Nephron progenitor cell (in vitro differentiated cells): Measurements from ENCODE around the gene NKX2-4.
"Not testable (repeated sequence)": the region's sequence is repeated elsewhere in the genome, so short reads cannot be mapped to it uniquely, and the experiment has no call there.

Source experiments
- DNase-seq: peaks from one replicate; pipeline ENCODE4 v3.0.0; 2021
- H3K27ac Mint-ChIP-seq: 2 replicates; pipeline ENCODE4 v1.8.0; 2021; ENCODE audit warnings: mild to moderate bottlenecking, moderate library complexity, mixed read lengths
- H3K27me3 Mint-ChIP-seq: 2 replicates; pipeline ENCODE4 v1.8.0; 2021; ENCODE audit warnings: mild to moderate bottlenecking, low read depth, mixed read lengths; ENCODE audit not compliant: poor library complexity
- H3K36me3 Mint-ChIP-seq: 2 replicates; pipeline ENCODE4 v1.8.0; 2021; ENCODE audit warnings: low read depth, mixed read lengths
- H3K4me1 Mint-ChIP-seq: 2 replicates; pipeline ENCODE4 v1.8.0; 2021; ENCODE audit warnings: mixed read lengths
- H3K4me3 Mint-ChIP-seq: 2 replicates; pipeline ENCODE4 v1.8.0; 2021; ENCODE audit warnings: mild to moderate bottlenecking, moderate library complexity, mixed read lengths
- H3K9me3 Mint-ChIP-seq: 2 replicates; pipeline ENCODE4 v1.8.0; 2021; ENCODE audit warnings: mild to moderate bottlenecking, moderate library complexity, mixed read lengths
- TF ChIP-seq, protein P1 (sequence below): fragments of 200-600 bp; sonication (generic); IDR thresholded peaks from 2 replicates; pipeline ENCODE4 v1.5.0; 2021; ENCODE audit warnings: antibody characterized with exemption

The NKX2-4 gene

GRCh38 chr20:21373436-21373835 is 23.9 kb downstream of the NKX2-4 start:
- H3K27me3 Mint-ChIP-seq = no peaks in the 10 kb centered on the region
- DNase-seq = no peak
- peaks cover 14% of the 10 kb centered on the region for H3K4me1 Mint-ChIP-seq
- TF ChIP-seq, protein P1, sequence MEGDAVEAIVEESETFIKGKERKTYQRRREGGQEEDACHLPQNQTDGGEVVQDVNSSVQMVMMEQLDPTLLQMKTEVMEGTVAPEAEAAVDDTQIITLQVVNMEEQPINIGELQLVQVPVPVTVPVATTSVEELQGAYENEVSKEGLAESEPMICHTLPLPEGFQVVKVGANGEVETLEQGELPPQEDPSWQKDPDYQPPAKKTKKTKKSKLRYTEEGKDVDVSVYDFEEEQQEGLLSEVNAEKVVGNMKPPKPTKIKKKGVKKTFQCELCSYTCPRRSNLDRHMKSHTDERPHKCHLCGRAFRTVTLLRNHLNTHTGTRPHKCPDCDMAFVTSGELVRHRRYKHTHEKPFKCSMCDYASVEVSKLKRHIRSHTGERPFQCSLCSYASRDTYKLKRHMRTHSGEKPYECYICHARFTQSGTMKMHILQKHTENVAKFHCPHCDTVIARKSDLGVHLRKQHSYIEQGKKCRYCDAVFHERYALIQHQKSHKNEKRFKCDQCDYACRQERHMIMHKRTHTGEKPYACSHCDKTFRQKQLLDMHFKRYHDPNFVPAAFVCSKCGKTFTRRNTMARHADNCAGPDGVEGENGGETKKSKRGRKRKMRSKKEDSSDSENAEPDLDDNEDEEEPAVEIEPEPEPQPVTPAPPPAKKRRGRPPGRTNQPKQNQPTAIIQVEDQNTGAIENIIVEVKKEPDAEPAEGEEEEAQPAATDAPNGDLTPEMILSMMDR = no peak
- no peak overlapping the region for H3K4me3 Mint-ChIP-seq
- H3K9me3 Mint-ChIP-seq = no peaks in the 10 kb centered on the region
- H3K27ac Mint-ChIP-seq = no peak overlapping the region
- peaks cover 70% of the 10 kb centered on the region for H3K36me3 Mint-ChIP-seq

DNA sequence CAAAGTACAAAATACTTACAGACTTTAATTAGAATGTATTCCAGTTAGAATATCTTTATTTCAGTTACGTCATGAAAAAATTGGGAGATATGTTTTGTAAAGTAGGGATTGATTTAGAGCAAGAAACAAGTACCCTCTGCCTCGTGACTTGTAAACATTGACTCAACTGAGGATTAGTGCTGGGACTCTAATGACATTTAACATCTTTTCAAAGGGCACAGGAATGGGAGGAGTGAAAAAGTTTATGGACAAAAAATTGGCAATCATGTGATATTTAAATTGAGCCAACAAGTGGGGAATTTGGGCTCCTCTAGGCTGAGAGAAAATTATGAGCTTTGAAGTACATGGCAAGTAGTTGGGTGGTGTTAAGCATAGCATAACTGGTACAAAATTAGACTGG is 25.3 kb downstream of the NKX2-4 start:
- Mint-ChIP-seq H3K27me3 (no peaks in the 10 kb centered on the region), H3K36me3 (peaks cover 70% of the 10 kb centered on the region), H3K9me3 (no peaks in the 10 kb centered on the region), H3K27ac (no peak overlapping the region), H3K4me3 (no peak overlapping the region), H3K4me1 (peaks cover 5% of the 10 kb centered on the region)
- TF ChIP-seq, protein P1 = no peak
- no peak for DNase-seq

GRCh38 chr20:21371193-21371592 is 26.1 kb downstream of the NKX2-4 start:
- TF ChIP-seq, protein P1 = no peak
- H3K27me3 Mint-ChIP-seq = no peaks in the 10 kb centered on the region
- peaks cover 5% of the 10 kb centered on the region for H3K4me1 Mint-ChIP-seq
- H3K9me3 Mint-ChIP-seq = no peaks in the 10 kb centered on the region
- H3K27ac Mint-ChIP-seq = no peak overlapping the region
- DNase-seq = no peak
- H3K36me3 Mint-ChIP-seq = peaks cover 71% of the 10 kb centered on the region
- no peak overlapping the region for H3K4me3 Mint-ChIP-seq

- H3K9me3 Mint-ChIP-seq = no peaks in the 10 kb centered on the region
- TF ChIP-seq, protein P1 = no peak
- H3K27me3 Mint-ChIP-seq = no peaks in the 10 kb centered on the region
- H3K27ac Mint-ChIP-seq = no peak overlapping the region
- H3K36me3 Mint-ChIP-seq = peaks cover 57% of the 10 kb centered on the region
- H3K4me1 Mint-ChIP-seq = peaks cover 5% of the 10 kb centered on the region
- H3K4me3 Mint-ChIP-seq = no peak overlapping the region
- DNase-seq = no peak
These were observed 28.5 kb downstream of the NKX2-4 start for GRCh38 chr20:21368791-21369190.

DNA sequence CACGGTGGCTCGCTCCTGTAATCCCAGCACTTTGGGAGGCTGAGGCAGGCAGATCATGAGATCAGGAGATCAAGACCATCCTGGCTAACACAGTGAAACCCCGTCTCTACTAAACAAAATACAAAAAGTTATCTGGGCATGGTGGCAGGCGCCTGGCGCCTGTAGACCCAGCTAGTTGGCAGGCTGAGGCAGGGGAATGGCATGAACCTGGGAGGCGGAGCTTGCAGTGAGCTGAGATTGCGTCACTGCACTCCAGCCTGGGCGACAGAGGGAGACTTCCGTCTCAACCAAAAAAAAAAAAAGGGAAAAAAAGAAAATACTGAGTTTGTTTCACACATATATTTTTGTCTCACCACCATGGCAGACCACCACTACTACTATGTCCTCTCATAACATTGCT is 31.1 kb downstream of the NKX2-4 start:
- not testable (repeated sequence) for H3K27ac Mint-ChIP-seq, DNase-seq, H3K9me3 Mint-ChIP-seq, H3K4me1 Mint-ChIP-seq, H3K27me3 Mint-ChIP-seq, H3K4me3 Mint-ChIP-seq
- peaks cover 59% of the 10 kb centered on the region for H3K36me3 Mint-ChIP-seq

- TF ChIP-seq, protein P1 = no peak
- Mint-ChIP-seq H3K9me3 (no peaks in the 10 kb centered on the region), H3K4me1 (no peaks in the 10 kb centered on the region), H3K4me3 (no peak overlapping the region), H3K27ac (no peak overlapping the region), H3K27me3 (no peaks in the 10 kb centered on the region), H3K36me3 (peaks cover 60% of the 10 kb centered on the region)
- DNase-seq = no peak
These were observed 31.6 kb downstream of the NKX2-4 start for GRCh38 chr20:21365771-21366170.
